Measurements from ENCODE around the gene CD6. TPM values are rescaled to one million over a fixed set of nuclear protein-coding genes. Genes with fewer than 3 reads are reported as not detected.
"Not testable (repeated sequence)": the region's sequence is repeated elsewhere in the genome, so short reads cannot be mapped to it uniquely, and the experiment has no call there.

CD6 gene
- polyA plus RNA-seq, 6 donors from 2014 or later, result 6.4 to 25.2 (median 10.8) TPM

DNA sequence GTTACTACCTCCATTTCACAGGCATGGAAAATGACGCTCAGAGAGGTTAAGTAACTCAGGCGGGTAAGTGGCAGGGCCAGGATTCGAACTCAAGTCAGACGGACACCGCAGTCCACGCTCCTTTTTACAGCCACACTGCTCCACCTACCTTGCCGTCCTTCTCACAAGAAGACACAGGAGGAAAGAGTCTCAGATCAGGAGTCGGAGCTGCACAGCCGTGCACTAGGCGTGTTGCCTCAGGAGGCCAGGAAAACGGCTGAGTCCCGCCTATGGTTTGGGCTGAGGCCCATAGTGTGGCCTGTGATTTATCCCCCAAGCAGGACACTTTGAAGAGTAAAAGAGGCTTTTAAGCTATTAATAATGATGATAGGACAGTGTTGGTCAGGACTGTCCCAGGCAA is 86.1 kb downstream of the CD6 start:
- Mint-ChIP-seq H3K36me3 (no peaks in the 10 kb centered on the region), H3K9me3 (no peaks in the 10 kb centered on the region), H3K27me3 (no peaks in the 10 kb centered on the region), H3K27ac (no peak overlapping the region), H3K4me1 (peaks cover 14 to 30% (median 29%) of the 10 kb centered on the region in 3 donors), H3K4me3 (no peak overlapping the region)
- ATAC-seq (ENCODE audit: low read depth in 2 of 2) (no peak), DNase-seq (no peak)

DNA sequence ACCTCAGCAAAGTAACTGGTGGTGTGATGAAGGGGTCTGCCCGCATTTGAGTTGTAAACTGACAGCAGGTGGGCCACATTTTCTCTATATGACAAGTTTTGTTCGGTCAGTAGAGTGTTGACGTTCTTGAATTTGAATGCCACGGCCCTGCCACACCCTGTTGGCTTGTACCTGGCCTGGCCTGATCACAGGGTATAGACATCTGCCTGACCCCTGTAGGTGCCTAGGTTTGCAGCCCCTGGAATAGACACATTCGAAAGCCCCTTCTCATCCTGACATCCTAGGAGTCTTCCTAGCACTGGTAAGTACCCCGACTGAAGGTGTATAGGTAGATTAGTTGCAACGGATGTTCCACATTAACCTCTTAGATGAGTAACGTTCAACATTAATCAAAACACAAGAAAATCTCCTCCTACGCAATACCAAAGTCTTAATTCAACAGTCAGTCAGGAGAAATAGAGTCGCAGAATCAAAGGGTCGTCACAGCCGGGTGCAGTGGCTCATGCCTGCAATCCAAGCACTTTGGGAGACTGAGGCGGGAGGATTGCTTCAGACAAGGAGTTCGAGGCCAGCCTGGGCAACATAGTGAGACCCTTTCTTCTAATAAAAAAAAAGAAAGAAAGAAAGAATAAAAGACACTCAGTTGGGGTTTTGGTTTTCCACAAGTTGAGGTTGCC is 87.2 kb downstream of the CD6 start:
- Mint-ChIP-seq H3K27ac (no peak overlapping the region), H3K9me3 (no peaks in the 10 kb centered on the region), H3K36me3 (no peaks in the 10 kb centered on the region), H3K4me1 (peaks cover 16 to 28% (median 27%) of the 10 kb centered on the region in 3 donors), H3K4me3 (peak overlapping the region in 1 of 8 donors; percentile 37), H3K27me3 (no peaks in the 10 kb centered on the region)
- DNase-seq (no peak), ATAC-seq (ENCODE audit: low read depth in 2 of 2) (no peak)

DNA sequence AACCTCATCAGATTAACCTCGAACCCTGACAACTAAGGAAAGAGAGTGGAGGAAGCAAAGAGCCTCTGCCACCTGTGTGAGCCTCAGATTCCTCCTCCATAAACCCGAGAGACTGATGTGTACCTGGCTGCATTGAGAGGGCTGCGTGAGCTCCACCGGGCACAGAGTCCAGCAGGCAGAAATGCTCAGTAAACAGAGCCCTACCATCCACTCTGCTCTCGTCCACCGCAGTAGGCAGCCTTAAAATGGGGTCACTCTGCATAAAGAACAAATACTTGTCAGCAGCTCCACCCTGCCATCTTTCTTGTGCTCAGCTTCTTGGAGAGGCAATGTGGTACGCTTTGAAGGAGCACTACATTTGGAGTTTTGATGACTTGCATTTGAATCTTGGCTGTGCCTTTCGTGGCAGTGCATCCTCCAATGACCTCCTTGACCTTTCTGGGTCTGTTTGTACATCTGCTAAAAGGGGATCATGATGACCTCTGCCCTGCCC is 87.8 kb downstream of the CD6 start:
- H3K9me3 Mint-ChIP-seq, result no peaks in the 10 kb centered on the region
- DNase-seq (no peak), ATAC-seq (ENCODE audit: low read depth in 2 of 2) (no peak)
- no peak overlapping the region for H3K4me3 Mint-ChIP-seq
- H3K27ac Mint-ChIP-seq, result peak overlapping the region in 1 of 6 donors; percentile 56
- H3K27me3 Mint-ChIP-seq, result no peaks in the 10 kb centered on the region
- H3K36me3 Mint-ChIP-seq, result no peaks in the 10 kb centered on the region
- peaks cover 16 to 30% (median 26%) of the 10 kb centered on the region in 3 donors for H3K4me1 Mint-ChIP-seq

DNA sequence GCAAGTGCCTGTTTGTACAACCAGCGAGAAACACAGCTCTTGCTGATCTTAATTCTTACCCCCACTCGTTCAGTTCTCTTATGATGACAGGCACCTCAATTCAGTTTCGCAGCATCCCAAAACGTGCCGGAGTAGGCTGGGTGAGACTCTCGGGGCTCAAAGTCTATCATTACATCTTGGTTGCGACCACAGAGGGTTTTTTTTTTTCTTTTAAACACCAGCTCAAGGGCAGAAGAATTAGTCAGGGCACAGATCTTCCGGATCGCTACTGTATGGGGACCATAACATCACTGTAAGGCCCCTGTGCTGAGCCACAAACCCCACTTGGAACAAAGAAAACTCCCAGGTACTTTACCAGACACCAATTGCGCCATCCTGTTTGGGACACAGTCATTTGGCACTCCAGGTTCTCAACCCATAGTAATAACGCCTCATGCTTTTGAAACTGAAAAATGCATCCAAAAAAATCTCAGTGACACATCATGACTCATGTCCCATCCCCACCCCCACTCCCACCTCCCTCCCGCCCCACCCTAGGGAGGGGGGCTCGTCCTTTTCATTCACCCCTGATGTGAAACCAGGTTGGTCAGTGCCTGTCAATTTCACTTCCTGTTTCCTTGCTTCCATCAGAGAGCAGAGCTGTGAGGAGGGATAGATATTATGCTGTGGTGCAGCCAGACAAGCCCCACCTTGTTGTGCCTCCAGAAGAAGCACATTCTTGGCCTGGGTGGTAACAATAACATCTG is 89.8 kb downstream of the CD6 start:
- peak; percentile 89 to 91 for ATAC-seq (ENCODE audit: low read depth in 2 of 2)
- Mint-ChIP-seq H3K36me3 (no peaks in the 10 kb centered on the region), H3K27me3 (no peaks in the 10 kb centered on the region), H3K9me3 (no peaks in the 10 kb centered on the region), H3K4me3 (peak overlapping the region in 2 of 8 donors; percentile 0 to 32), H3K4me1 (peaks cover 16 to 40% (median 30%) of the 10 kb centered on the region in 3 donors), H3K27ac (peak overlapping the region; percentile 49 to 93 (median 70))
- DNase-seq, result peak; percentile 74

DNA sequence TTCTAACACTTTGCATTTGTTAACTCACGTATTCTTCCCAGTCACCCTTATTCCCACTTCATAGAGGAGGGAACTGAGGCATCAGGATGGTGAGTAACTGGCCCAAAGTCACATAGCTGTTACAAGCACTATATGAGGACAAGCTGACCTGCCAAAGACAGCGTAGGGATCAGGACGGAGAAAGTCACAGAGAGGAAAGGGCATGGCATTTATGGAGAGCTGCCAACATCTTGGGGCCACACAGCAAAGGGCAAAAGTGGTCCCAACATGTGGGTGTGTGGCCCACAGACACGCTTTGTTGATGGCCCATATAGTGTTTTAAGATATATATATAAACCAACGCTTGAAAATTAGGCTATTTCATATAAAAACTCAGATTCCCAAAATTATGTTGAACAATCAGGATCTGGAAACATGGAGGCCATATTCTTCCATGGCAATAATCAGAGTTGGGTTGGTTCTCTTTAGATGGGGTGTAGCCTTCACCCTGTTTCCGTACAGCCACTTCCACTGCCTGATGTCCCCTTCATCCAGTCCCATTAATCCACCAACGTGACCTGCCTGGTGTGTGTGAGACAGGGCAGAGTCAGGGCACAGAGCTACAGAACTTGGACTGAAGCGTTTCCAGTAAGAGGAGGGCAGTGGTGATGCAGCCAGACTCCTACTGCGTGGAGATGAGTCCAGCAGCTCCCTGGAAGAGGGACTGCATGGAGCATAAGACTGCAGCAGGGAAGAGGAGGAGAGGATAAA is 90.9 kb downstream of the CD6 start:
- Mint-ChIP-seq H3K27me3 (no peaks in the 10 kb centered on the region), H3K4me3 (peak overlapping the region in 1 of 8 donors; percentile 1), H3K27ac (peak overlapping the region in 3 of 6 donors; percentile 54 to 93 (median 61)), H3K4me1 (peaks cover 16 to 45% (median 37%) of the 10 kb centered on the region in 3 donors), H3K36me3 (no peaks in the 10 kb centered on the region), H3K9me3 (no peaks in the 10 kb centered on the region)
- no peak for ATAC-seq (ENCODE audit: low read depth in 2 of 2)
- no peak for DNase-seq

DNA sequence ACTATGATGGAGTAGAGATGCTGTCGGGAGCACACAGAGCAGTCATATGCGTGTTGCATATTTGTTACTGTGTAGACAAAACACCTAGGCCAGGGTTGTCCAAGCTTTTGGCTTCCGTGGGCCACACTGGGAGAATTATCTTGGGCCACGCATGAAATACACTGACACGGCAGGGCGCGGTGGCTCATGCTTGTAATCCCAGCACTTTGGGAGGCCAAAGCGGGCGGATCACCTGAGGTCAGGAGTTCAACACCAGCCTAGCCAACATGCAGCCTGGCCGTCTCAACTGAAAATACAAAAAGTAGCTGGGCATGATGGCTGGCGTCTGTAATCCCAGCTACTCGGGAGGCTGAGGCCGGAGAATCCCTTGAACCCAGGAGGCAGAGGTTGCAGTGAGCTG is 93.8 kb downstream of the CD6 start:
- not testable (repeated sequence) for ATAC-seq (ENCODE audit: low read depth in 2 of 2); H3K4me3 Mint-ChIP-seq; H3K36me3 Mint-ChIP-seq; DNase-seq; H3K9me3 Mint-ChIP-seq; H3K27me3 Mint-ChIP-seq
- Mint-ChIP-seq H3K4me1 (peaks cover 35 to 74% (median 61%) of the 10 kb centered on the region in 3 donors), H3K27ac (peak overlapping the region in 1 of 6 donors; percentile 76)

DNA sequence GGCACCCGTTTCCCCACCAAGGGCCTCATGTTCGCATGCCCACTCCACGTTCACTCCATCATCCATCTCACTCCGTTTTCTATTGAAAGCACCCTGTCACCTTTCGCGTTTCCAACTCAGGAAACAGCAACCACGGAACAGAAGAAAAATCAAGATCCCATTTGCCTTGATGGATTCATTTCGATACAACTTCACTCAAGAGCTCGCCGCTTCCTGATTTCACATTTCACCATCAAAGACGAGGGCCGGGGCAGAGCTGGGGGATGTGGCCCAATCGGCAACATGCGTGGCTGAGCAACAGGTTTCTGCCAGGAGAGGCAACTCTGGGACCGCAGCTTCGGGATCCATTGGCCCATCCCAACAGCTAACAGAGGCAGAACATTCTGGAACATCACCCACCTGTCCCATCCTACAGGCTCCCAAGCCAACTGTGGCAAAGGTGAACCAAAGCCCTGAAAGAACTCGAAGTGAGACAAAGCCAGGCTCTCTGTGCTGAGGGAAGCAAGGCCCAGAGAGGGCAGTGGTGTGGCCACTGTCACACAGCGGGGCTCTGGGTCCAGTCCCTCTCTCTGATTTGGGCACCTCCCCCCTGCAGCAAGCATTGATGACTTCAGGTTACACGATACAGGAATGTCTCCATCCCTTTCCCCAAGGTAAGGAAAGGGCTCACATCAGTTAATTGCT is 94.6 kb downstream of the CD6 start:
- ATAC-seq (ENCODE audit: low read depth in 2 of 2), result no peak
- peaks cover 40 to 74% (median 63%) of the 10 kb centered on the region in 3 donors for H3K4me1 Mint-ChIP-seq
- peaks cover 0 to 8% (median 0%) of the 10 kb centered on the region in 7 donors for H3K9me3 Mint-ChIP-seq
- no peaks in the 10 kb centered on the region for H3K36me3 Mint-ChIP-seq
- no peak for DNase-seq
- no peak overlapping the region for H3K4me3 Mint-ChIP-seq
- H3K27me3 Mint-ChIP-seq, result no peaks in the 10 kb centered on the region
- H3K27ac Mint-ChIP-seq, result peak overlapping the region in 4 of 6 donors; percentile 10 to 76 (median 36)

DNA sequence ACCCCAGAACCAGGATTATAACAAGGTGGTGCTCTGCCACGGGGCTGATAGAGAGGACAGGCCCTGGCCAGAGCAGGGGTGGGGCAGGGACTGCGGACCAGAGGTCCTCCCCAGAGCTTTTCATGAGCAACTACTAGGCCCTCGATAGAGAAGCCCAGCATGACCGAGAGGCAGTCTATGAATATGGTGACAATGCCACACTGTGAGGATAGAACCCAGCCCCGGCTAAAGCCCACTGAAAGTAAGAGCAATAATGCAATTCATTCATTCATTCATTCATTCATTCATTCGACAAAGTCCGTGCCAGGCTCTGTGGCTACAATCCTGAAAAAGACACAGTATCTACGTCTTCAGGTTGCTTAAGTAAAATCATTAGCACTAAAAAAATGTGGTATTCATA is 95.2 kb downstream of the CD6 start:
- peaks cover 0 to 8% (median 0%) of the 10 kb centered on the region in 7 donors for H3K9me3 Mint-ChIP-seq
- H3K4me3 Mint-ChIP-seq, result no peak overlapping the region
- H3K27ac Mint-ChIP-seq, result peak overlapping the region in 3 of 6 donors; percentile 2 to 95 (median 24)
- peaks cover 38 to 74% (median 64%) of the 10 kb centered on the region in 3 donors for H3K4me1 Mint-ChIP-seq
- no peaks in the 10 kb centered on the region for H3K36me3 Mint-ChIP-seq
- ATAC-seq (ENCODE audit: low read depth in 2 of 2) (no peak), DNase-seq (no peak)
- H3K27me3 Mint-ChIP-seq, result no peaks in the 10 kb centered on the region

DNA sequence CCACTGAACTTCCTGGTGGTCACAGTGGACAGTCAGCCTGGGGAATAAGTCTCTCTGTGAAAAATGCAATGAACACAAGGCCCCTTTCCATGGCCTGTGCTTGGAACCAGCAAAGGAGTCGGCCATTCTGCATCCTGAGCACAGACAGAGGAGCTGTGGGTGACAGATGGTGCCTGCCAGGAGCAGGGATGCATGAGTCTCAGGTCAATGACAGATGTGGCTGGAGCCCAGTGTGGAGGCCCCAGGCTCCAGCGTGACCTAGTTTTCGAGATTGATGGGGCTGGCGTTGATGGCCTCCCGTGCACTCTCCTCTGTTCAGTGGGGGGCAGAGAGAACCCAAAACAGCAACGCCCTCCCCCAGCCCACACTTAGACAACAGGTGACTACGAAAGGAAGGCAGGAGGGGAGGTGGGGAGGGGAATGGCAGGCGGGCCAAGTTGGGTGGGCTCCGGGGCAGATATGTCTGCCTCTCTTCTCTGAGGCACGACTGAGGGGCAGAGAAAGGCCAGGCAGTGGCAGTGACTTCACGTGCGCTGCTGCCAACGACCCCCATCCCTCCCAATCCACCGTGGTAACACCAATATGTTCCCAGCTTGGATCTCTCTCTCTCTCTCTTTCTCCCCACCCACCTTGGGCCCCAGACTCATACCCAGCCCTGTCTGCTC is 96.4 kb downstream of the CD6 start:
- DNase-seq (no peak), ATAC-seq (ENCODE audit: low read depth in 2 of 2) (no peak)
- Mint-ChIP-seq H3K4me3 (peak overlapping the region in 2 of 8 donors; percentile 6 to 61), H3K9me3 (peaks cover 0 to 8% (median 0%) of the 10 kb centered on the region in 7 donors), H3K27ac (peak overlapping the region; percentile 36 to 96 (median 75)), H3K36me3 (no peaks in the 10 kb centered on the region), H3K27me3 (no peaks in the 10 kb centered on the region), H3K4me1 (peaks cover 38 to 75% (median 66%) of the 10 kb centered on the region in 3 donors)

DNA sequence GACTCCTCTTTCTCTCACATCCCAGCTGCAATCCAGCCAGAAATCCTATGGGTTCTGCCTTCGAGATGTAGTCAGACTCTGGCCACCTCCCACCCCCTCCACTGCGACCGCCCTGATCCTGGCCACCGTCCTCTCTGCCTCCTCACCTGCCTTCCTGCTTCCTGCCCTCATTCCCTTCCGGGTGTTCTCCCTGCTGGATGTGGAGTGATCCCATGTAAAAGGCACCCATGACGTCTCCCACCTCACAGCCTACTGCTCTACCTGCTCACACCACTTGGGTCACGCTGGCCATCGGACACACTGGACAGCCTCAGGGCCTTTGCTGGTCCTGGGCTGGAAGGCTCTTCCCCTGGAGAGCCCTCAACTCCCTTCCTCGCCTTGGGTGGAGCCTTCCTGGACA is 97.1 kb downstream of the CD6 start:
- ATAC-seq (ENCODE audit: low read depth in 2 of 2) (no peak), DNase-seq (no peak)
- H3K27ac Mint-ChIP-seq, result peak overlapping the region in 4 of 6 donors; percentile 62 to 96 (median 91)
- H3K27me3 Mint-ChIP-seq, result no peaks in the 10 kb centered on the region
- H3K4me3 Mint-ChIP-seq, result peak overlapping the region in 1 of 8 donors; percentile 65
- peaks cover 0 to 8% (median 0%) of the 10 kb centered on the region in 7 donors for H3K9me3 Mint-ChIP-seq
- H3K36me3 Mint-ChIP-seq, result no peaks in the 10 kb centered on the region
- H3K4me1 Mint-ChIP-seq, result peaks cover 38 to 76% (median 64%) of the 10 kb centered on the region in 3 donors

DNA sequence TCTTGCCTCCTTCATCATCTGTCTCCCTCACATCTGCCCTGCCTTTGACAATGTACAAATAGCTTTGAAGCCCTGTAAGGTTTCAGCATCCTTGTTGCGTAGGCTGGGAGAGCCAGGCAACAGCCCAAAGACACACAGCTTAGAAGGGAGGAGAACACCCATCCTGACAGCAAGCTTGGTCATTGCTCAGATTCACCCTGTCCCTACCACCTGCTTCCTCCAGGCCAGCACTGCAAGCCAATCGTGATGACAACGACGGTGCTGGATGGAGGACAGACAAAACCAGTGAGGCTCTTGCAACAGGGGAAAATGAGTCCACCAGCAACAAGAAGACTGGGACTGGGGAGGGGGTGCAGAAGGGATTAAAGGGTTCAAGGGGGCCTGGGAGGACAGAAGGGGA is 97.9 kb downstream of the CD6 start:
- no peak for ATAC-seq (ENCODE audit: low read depth in 2 of 2)
- Mint-ChIP-seq H3K4me3 (peak overlapping the region in 2 of 8 donors; percentile 41 to 70), H3K9me3 (peaks cover 0 to 8% (median 0%) of the 10 kb centered on the region in 7 donors), H3K27ac (peak overlapping the region in 5 of 6 donors; percentile 61 to 95 (median 80)), H3K36me3 (no peaks in the 10 kb centered on the region), H3K4me1 (peaks cover 43 to 81% (median 72%) of the 10 kb centered on the region in 3 donors), H3K27me3 (no peaks in the 10 kb centered on the region)
- no peak for DNase-seq
